ENCODE measurements around the gene ZFP36L1.

ZFP36L1 gene

DNA sequence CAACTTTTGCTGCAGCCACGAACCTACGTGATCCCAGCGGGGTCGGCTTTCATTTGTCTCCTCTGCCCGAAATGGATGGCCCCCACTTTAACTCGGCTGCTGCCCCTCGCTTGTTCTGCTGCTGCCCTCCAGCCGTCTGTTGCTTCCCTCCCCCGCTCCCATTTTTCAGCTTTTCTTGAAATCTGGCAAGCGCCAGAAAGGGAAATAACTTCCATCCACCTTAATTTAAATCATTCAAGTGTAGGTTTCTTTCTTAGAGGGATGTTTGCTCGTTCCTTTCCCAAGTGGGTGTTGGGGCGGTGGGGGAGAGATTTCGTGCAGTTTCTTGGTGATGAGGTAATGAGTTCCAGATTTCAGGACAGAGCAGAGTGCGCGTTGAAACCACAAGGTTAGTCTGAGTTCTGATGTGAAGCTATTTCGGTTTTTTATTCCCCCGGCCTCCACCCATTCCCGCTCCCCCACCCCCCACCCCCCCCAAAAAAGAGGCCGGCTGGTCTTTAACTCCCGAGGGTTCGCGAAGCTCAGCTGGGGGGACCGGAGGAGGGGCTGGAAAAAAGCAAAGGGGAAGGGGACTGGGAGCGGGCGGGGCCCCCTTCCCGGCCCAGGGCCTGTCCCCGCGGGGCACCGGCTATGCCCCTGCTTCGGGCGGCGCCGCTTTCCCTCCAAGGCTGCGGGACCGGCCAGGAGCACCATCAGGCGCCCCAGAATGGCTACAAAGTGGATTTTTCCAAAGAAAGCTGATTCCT is 2.2 kb upstream of the ZFP36L1 start:
- no peak for DNase-seq

- no peak for DNase-seq
Measured at GRCh38 chr14:68794130-68794850, 1.4 kb upstream of the ZFP36L1 start.

- DNase-seq = no peak
Measured at GRCh38 chr14:68793734-68794129, 865 bp upstream of the ZFP36L1 start.

DNA sequence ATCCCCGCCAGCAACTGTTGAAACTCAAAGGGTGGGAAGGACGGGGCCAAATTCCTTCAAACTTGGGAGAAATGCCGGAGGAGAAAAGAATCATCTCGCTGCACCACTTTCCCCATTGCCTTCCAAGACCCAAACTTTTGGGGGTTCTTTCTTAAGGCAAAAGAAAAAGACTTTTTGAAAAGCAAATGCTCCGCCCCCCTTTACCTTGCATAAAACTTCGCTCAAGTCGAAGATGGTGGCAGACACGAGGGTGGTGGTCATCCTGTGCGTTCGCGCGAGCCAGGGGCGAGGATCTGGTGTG is 239 bp downstream of the ZFP36L1 start:
- no peak for DNase-seq

DNA sequence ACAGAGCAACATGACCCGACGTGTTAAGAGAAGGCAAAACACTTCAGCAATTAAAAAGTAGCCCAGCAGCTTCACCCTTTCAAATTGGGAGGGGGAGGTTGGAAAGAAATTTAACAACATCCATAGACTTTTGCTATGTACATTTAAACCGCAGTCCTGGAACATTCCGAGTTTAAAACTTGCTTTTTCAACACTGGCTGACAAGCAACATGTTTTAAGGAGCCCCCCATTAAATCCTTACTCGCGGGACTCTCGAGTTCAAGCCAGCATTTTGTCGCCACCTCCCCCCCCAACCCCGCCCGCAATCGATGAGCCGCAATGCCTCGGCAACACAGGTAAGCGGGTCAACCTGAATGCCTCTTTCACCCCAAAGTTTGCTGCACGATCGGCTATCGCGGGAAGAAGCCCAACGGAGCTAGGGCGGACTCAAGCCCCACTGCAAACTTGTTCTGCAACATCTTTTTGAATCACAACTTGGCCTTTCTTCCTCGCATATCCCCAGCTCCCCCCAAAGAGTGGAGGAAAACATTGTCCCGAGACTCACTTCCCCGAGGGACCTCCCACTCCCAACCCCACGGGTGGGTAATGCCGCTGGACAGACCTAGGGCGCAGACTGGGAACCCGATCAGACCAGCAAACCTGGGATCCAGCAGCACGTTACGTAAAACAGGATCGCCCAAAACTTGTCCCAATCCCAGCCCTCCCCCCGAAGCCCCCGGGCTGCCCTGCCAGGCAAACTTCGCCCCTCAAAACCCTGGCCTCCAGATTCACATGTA is 777 bp downstream of the ZFP36L1 start:
- no peak for DNase-seq

GRCh38 chr14:68791078-68791901 is 1.6 kb downstream of the ZFP36L1 start:
- no peak for DNase-seq

DNA sequence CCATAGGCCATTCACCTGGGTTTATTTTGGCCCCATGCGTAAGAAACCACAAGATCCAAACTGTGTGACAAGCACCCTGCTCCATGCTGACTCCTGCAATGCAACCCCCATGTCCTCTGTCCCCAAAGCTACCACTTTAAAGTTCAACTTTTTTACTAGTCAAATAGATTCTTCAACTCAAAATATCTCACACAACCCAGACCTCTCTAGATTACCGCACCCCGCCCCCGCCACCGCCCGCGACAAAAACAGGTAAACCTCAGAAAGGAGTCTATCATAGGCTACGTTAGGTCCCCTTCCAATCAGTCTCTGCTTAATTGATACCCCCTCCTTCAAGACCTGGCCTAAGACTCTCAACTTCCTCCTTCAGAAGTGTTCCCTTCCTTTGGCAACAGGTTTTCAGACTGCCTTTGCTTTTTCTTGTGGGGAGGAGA is 2.2 kb downstream of the ZFP36L1 start:
- DNase-seq = no peak

GRCh38 chr14:68789821-68790643 is 2.8 kb downstream of the ZFP36L1 start:
- no peak for DNase-seq

- DNase-seq = peak; percentile 90
Measured at GRCh38 chr14:68788996-68789820, 3.7 kb downstream of the ZFP36L1 start.

GRCh38 chr14:68788275-68788995 is 4.4 kb downstream of the ZFP36L1 start:
- no peak for DNase-seq

DNA sequence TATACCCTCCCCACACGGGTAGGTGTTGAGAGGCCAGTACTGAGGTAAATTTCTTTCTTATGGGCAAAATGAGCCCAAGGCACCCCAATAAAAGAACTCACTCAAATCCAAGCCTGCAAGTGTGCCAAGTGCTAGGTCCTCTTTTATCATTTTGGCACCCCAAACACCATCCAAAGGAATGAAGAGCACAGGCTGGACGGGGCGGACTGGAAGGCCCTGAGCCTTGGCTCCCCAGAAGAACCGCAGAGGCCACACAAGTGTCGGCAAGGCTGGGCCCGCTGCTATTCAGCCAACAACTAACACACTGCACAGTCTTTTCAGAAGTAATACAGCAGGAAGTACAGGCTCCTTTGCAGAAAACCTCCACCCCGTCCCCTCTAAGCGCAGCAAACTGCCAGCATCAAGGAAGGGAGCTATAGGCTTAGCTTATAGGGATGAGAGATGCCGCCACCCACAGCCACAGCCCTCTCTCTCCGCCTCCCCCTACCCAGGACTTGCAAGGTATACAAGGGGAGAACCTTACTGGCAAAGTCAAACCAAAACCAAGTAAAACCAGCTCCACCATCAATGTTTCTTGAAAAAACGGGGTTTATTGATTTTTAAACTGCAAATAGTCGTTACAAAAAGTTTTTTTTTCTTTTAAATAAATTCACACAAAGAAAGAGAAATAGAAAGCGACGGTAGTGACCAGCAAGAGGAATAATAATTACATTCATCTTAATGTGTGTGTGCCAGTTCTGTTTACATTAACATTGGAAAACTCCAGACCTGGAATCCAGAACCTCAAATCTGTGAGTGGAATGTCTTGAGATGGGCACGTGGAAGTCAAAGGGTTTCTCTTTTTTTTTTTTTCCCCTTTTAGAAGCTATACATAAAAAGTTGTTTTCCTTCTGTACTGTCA is 5.5 kb downstream of the ZFP36L1 start:
- DNase-seq = no peak

- no peak for DNase-seq
Measured at GRCh38 chr14:68786491-68787091, 6.3 kb downstream of the ZFP36L1 start.

- DNase-seq = no peak
Measured at GRCh38 chr14:68785534-68786490, 7.1 kb downstream of the ZFP36L1 start.

DNA sequence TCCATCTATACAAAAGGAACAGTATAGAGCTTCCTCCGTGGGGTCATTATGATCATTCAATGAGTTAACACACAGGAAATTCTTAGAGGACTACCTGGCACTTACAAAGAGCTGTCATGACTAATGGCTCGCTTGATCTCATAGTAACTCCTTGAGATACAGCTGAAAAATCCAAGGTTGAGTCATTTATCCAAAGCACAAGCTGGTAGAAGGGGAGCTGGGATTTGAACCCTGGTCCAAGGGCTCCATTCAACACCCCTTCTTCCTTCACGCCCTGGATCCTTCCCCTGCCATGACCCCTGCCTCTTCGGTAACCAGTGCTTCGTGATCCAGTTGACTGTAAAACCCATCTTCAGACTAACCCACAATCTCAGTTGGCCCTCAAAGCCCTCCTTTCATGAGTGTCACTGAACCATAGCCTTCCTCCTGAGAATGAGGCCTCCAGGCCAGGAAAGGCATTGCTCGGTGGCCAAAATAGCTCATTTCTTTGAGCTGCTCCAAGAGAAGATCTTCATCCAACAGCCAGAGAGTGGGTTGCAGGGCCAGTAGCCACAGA is 7.8 kb downstream of the ZFP36L1 start:
- no peak for DNase-seq

- no peak for DNase-seq
Measured at GRCh38 chr14:68784226-68784910, 8.5 kb downstream of the ZFP36L1 start.

DNA sequence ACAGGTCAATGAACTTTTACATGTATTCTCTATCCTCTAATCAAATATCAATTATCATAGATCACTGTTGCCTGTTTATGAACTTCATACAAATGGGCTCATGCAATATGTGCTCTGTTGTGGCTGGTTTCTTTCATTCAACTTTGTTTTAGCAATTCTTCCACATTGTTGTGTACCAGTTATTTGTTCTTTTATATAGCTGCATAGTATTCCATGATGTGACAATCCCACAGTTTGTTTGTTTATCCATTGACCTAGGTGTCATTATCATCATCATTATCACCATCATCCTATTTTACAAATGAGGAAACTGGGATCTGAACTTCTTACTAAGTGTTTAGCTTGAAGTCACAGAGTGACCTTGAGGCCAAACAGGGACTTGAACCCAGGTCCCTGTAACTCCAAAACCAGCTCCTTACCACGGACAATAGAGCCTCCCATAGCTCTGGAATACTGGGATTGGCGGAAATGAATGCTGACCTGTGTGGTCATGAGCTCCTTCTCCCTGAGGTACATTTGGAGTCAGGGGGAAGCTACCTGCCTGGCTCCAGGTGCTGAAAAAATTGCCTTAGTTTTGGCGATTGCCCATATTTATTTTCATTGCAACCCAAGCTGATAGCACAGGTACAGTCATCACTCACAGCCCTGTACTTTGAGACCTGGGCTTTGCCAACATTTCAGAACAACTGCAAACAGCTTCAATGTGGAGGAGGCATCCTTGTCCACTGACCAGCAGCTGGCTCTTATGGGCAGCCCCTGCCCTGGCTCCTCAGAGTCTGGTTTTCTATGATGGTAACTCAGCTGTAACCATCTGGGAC is 9.2 kb downstream of the ZFP36L1 start:
- DNase-seq = no peak
